Activated CD4-positive, alpha-beta T cell treated with anti-CD3 and anti-CD28 coated beads, Interleukin-2, amount 10 ng/mL, durations not matched to agents 7 days and 5 days (primary cell): ENCODE results near the gene AKAP12. TPM values are rescaled to one million over a fixed set of nuclear protein-coding genes. Genes with fewer than 3 reads are reported as not detected.

Source experiments
- CTCF ChIA-PET: fragments of 350-600 bp; sonication (Branson Sonifier 250); formaldehyde crosslinking; loops from one replicate; lab custom pipeline; 2021; ENCODE audit warnings: antibody characterized with exemption; lab: Charles Lee
- POLR2A ChIA-PET: fragments of 350-600 bp; sonication (Branson Sonifier 250); formaldehyde crosslinking; loops from one replicate; lab custom pipeline; 2021; ENCODE audit warnings: antibody characterized with exemption; lab: Charles Lee
- DNase-seq: peaks from one replicate; pipeline ENCODE4 v3.0.0-alpha.2; 2020
- H3K27ac Mint-ChIP-seq: one replicate; pipeline ENCODE4 v1.8.0; 2021; ENCODE audit warnings: mild to moderate bottlenecking, moderate library complexity, mixed read lengths
- H3K27me3 Mint-ChIP-seq: one replicate; pipeline ENCODE4 v1.8.0; 2021; ENCODE audit warnings: mixed read lengths
- H3K36me3 Mint-ChIP-seq: one replicate; pipeline ENCODE4 v1.8.0; 2021; ENCODE audit warnings: low read depth, mixed read lengths
- H3K4me1 Mint-ChIP-seq: one replicate; pipeline ENCODE4 v1.8.0; 2021; ENCODE audit warnings: mixed read lengths
- H3K4me3 Mint-ChIP-seq: one replicate; pipeline ENCODE4 v1.8.0; 2021; ENCODE audit warnings: mild to moderate bottlenecking, moderate library complexity, mixed read lengths
- H3K9me3 Mint-ChIP-seq: one replicate; pipeline ENCODE4 v1.8.0; 2021; ENCODE audit warnings: mixed read lengths
- total RNA-seq, 2 experiments: library from RNA; stranded (reverse); gene quantifications; one replicate each; pipeline ENCODE4 v1.2.3, GENCODE V29; 2021

Gene AKAP12
- total RNA-seq, 2 experiments from 2014 or later = 0.52 to 0.60 TPM

DNA sequence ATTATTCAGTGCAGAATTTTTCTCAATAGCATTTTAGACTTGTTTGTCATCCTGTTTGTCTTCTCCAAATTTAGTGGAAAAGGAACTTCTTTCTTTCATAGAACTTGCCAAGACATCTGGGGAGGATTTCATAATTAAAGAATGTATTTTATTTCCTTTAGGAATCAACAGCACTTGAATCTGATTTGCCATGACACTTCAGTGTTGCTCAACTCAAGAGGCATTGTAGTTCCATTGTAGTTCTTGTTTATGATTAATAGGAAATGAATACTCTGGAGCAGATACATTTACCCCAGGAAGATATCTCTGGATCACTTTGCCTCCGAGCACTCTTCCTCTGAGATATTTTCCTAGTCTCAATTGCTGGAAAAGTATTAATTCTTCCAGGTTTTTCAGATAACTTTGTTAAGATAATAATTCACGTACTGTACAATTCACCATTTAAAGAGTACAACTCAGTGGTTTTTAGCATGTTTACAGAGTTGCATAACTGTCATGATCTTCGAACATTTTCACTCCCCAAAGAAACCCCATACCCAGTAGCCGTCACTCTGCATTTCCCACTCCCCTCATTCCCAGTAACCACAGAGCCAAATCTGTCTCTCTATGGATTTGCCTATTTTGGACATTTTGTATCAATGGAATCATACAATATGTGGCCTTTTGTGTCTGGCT is 29.7 kb downstream of the AKAP12 start:
- H3K27ac Mint-ChIP-seq = no peak overlapping the region
- DNase-seq = no peak
- no peaks in the 10 kb centered on the region for H3K9me3 Mint-ChIP-seq
- ChIA-PET POLR2A (no interaction called here), CTCF (no interaction called here)
- H3K36me3 Mint-ChIP-seq = no peaks in the 10 kb centered on the region
- H3K4me1 Mint-ChIP-seq = no peaks in the 10 kb centered on the region
- peaks cover 22% of the 10 kb centered on the region for H3K27me3 Mint-ChIP-seq
- no peak overlapping the region for H3K4me3 Mint-ChIP-seq

GRCh38 chr6:151275121-151275520 is 35.4 kb downstream of the AKAP12 start:
- no peak overlapping the region for H3K27ac Mint-ChIP-seq
- CTCF ChIA-PET = no interaction called here
- POLR2A ChIA-PET = no interaction called here

GRCh38 chr6:151275566-151275965 is 35.8 kb downstream of the AKAP12 start:
- H3K27ac Mint-ChIP-seq = no peak overlapping the region
- peaks cover 30% of the 10 kb centered on the region for H3K27me3 Mint-ChIP-seq
- DNase-seq = no peak
- CTCF ChIA-PET = no interaction called here
- POLR2A ChIA-PET = no interaction called here
- H3K9me3 Mint-ChIP-seq = no peaks in the 10 kb centered on the region
- no peaks in the 10 kb centered on the region for H3K4me1 Mint-ChIP-seq
- H3K4me3 Mint-ChIP-seq = no peak overlapping the region
- H3K36me3 Mint-ChIP-seq = no peaks in the 10 kb centered on the region

More at GRCh38 chr6:151275121-151275520, 35.4 kb downstream of the AKAP12 start:
- Mint-ChIP-seq H3K9me3 (no peaks in the 10 kb centered on the region), H3K27me3 (peaks cover 30% of the 10 kb centered on the region), H3K4me1 (no peaks in the 10 kb centered on the region), H3K36me3 (no peaks in the 10 kb centered on the region), H3K4me3 (no peak overlapping the region)
- no peak for DNase-seq

DNA sequence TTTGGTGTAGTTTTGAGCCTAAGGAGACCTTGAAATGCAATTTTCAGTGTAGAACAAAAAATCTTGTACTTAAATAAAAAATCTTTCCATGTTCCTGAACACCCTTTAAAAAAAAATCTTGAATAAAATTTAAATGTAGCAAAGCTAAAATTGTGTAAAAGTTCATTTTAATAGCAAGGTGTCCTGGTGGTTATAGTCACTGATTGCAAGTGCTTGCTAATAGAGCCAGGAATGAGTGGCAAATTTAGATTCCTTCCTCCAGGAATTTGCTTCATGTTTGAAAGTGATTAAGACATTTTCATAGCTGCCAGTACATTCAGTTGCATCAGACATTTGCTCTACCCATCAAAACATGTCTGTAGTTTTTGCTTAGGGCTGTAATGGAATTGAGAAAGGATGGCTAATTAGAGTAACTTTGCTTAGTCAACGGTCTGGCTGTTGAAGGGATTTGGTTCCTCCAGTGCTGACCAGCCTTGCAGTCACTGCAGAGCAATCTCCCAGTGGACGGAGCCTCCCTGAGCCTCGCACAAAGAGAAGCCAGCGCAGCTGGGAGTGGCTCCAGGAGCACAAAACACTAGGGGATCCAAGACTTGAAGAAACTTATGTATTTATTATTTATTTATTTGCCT is 36.5 kb downstream of the AKAP12 start:
- CTCF ChIA-PET = interaction anchor here (0.6 kb wide), 1 partner anchor 321 kb away, joined by 5 read pairs; no protein-coding TSS in a partner anchor
- POLR2A ChIA-PET = no interaction called here
- no peak for DNase-seq
- no peaks in the 10 kb centered on the region for H3K9me3 Mint-ChIP-seq
- H3K4me3 Mint-ChIP-seq = no peak overlapping the region
- no peak overlapping the region for H3K27ac Mint-ChIP-seq
- peaks cover 33% of the 10 kb centered on the region for H3K27me3 Mint-ChIP-seq
- H3K36me3 Mint-ChIP-seq = no peaks in the 10 kb centered on the region
- H3K4me1 Mint-ChIP-seq = peaks cover 3% of the 10 kb centered on the region

DNA sequence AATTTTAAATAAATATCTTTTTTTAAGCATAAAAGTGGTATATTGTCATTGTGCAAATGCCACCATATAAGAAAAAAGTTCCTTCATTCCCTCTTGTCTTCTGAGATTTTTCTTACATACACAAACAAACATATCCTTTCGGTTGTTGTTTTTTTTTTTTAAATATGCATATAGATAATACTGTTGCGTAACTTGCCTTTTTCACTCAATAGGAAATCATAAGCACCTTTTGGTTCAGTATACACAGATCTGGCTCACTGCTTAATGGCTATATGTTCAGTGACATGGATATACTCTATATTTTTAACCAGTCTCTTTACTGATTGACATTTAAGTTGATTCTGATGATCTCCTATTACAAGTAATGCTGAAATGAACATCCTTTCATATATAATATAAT is 40.1 kb downstream of the AKAP12 start:
- H3K27ac Mint-ChIP-seq = no peak overlapping the region
- CTCF ChIA-PET = interaction anchor here (0.6 kb wide), 1 partner anchor 286 kb away, joined by 3 read pairs; no protein-coding TSS in a partner anchor
- H3K36me3 Mint-ChIP-seq = no peaks in the 10 kb centered on the region
- no peak for DNase-seq
- peaks cover 16% of the 10 kb centered on the region for H3K4me1 Mint-ChIP-seq
- POLR2A ChIA-PET = no interaction called here
- no peak overlapping the region for H3K4me3 Mint-ChIP-seq
- H3K9me3 Mint-ChIP-seq = no peaks in the 10 kb centered on the region
- peaks cover 36% of the 10 kb centered on the region for H3K27me3 Mint-ChIP-seq

- ChIA-PET CTCF (no interaction called here), POLR2A (no interaction called here)
- H3K4me1 Mint-ChIP-seq = peaks cover 24% of the 10 kb centered on the region
- H3K27ac Mint-ChIP-seq = no peak overlapping the region
- DNase-seq = no peak
- no peaks in the 10 kb centered on the region for H3K36me3 Mint-ChIP-seq
- H3K4me3 Mint-ChIP-seq = no peak overlapping the region
- peaks cover 31% of the 10 kb centered on the region for H3K27me3 Mint-ChIP-seq
- H3K9me3 Mint-ChIP-seq = no peaks in the 10 kb centered on the region
These were observed 41.1 kb downstream of the AKAP12 start for GRCh38 chr6:151280859-151281258.

GRCh38 chr6:151284012-151284411 is 44.2 kb downstream of the AKAP12 start:
- CTCF ChIA-PET = no interaction called here
- no peak for DNase-seq

GRCh38 chr6:151284548-151285017 is 44.8 kb downstream of the AKAP12 start:
- peaks cover 14% of the 10 kb centered on the region for H3K27me3 Mint-ChIP-seq
- ChIA-PET CTCF (no interaction called here), POLR2A (no interaction called here)
- H3K4me3 Mint-ChIP-seq = peak overlapping the region; percentile 4
- peaks cover 3% of the 10 kb centered on the region for H3K36me3 Mint-ChIP-seq
- H3K27ac Mint-ChIP-seq = peak overlapping the region; percentile 69
- H3K4me1 Mint-ChIP-seq = peaks cover 46% of the 10 kb centered on the region
- DNase-seq = no peak
- H3K9me3 Mint-ChIP-seq = no peaks in the 10 kb centered on the region

More at GRCh38 chr6:151284012-151284411, 44.2 kb downstream of the AKAP12 start:
- Mint-ChIP-seq H3K4me3 (no peak overlapping the region), H3K36me3 (peaks cover 3% of the 10 kb centered on the region), H3K9me3 (no peaks in the 10 kb centered on the region), H3K4me1 (peaks cover 41% of the 10 kb centered on the region), H3K27ac (no peak overlapping the region), H3K27me3 (peaks cover 16% of the 10 kb centered on the region)
- POLR2A ChIA-PET = no interaction called here

DNA sequence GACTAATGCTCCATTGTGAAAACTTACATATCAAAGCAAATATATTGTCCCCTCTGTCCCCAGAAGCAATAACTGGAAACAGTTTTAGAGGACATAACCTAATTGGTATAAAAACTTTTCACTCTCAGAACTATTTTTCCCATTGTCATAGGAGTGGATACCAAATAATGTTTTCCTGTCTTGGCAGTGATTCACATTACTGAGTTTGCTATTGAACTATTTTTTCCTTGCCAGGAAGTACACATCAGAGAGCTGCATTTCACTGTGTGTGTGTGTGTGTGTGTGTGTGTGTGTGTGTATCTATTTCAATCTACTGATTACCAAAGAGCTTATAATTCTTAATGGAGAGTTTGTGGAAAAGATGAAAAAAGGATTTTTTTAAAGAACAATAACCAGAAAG is 45.4 kb downstream of the AKAP12 start:
- H3K36me3 Mint-ChIP-seq = peaks cover 3% of the 10 kb centered on the region
- CTCF ChIA-PET = no interaction called here
- POLR2A ChIA-PET = no interaction called here

GRCh38 chr6:151286214-151286613 is 46.4 kb downstream of the AKAP12 start:
- peaks cover 56% of the 10 kb centered on the region for H3K4me1 Mint-ChIP-seq
- peaks cover 23% of the 10 kb centered on the region for H3K27me3 Mint-ChIP-seq
- H3K27ac Mint-ChIP-seq = no peak overlapping the region
- CTCF ChIA-PET = interaction anchor here (0.5 kb wide), 1 partner anchor 230 kb away, joined by 3 read pairs; no protein-coding TSS in a partner anchor
- DNase-seq = peak; percentile 29
- POLR2A ChIA-PET = no interaction called here
- H3K4me3 Mint-ChIP-seq = no peak overlapping the region
- H3K36me3 Mint-ChIP-seq = peaks cover 5% of the 10 kb centered on the region
- H3K9me3 Mint-ChIP-seq = no peaks in the 10 kb centered on the region

More for the DNA sequence above, 45.4 kb downstream of the AKAP12 start:
- H3K27ac Mint-ChIP-seq = peak overlapping the region; percentile 69
- H3K4me3 Mint-ChIP-seq = peak overlapping the region; percentile 4
- DNase-seq = no peak
- no peaks in the 10 kb centered on the region for H3K9me3 Mint-ChIP-seq
- H3K4me1 Mint-ChIP-seq = peaks cover 52% of the 10 kb centered on the region
- peaks cover 19% of the 10 kb centered on the region for H3K27me3 Mint-ChIP-seq

- Mint-ChIP-seq H3K4me1 (peaks cover 51% of the 10 kb centered on the region), H3K27me3 (peaks cover 44% of the 10 kb centered on the region), H3K36me3 (peaks cover 5% of the 10 kb centered on the region), H3K4me3 (no peak overlapping the region), H3K9me3 (no peaks in the 10 kb centered on the region), H3K27ac (peak overlapping the region; percentile 52)
- CTCF ChIA-PET = interaction anchor here (2.7 kb wide), 1 partner anchor 35 kb away, joined by 8 read pairs; no protein-coding TSS in a partner anchor
- no peak for DNase-seq
- POLR2A ChIA-PET = no interaction called here
These were observed 49.1 kb downstream of the AKAP12 start for GRCh38 chr6:151288712-151289398.

DNA sequence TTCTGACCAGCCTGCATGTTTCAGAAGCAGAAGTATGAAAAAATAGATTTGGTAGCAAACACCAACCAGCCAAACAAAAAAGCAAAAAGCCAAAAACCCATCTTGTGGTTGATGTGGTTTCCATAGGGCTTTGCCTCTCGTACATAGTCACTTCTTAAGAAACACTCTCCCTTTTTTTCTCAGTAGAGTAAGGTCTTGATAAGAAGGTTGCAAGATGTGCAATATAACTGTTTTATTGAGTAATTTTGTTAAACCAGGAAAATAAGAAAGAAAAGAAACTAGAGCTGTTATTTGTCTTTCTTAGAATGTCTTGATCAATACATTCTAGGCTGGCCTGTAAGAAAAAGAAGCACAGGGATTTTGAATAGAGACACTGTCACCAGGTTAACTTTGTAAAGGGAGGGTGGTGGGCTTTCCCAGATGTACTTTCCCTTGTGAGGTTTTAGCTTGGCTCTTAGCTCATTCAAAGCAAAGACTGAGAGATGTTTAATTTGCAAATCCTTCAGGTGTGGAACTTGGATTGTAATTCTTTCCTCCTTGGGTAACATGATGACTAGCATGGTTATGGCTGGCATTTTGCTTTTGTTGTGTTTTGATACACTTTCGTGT is 49.7 kb downstream of the AKAP12 start:
- H3K4me3 Mint-ChIP-seq = no peak overlapping the region
- no peaks in the 10 kb centered on the region for H3K9me3 Mint-ChIP-seq
- peaks cover 47% of the 10 kb centered on the region for H3K4me1 Mint-ChIP-seq
- ChIA-PET CTCF (interaction anchor here (2.7 kb wide), 1 partner anchor 35 kb away, joined by 8 read pairs; no protein-coding TSS in a partner anchor), POLR2A (interaction anchor here (0.6 kb wide), 1 partner anchor 122 kb away, joined by 5 read pairs; no protein-coding TSS in a partner anchor)
- peak overlapping the region; percentile 52 for H3K27ac Mint-ChIP-seq
- H3K27me3 Mint-ChIP-seq = peaks cover 48% of the 10 kb centered on the region
- H3K36me3 Mint-ChIP-seq = peaks cover 5% of the 10 kb centered on the region
- DNase-seq = peak; percentile 63
